H1 (cell line): Measurements from ENCODE around the gene KTN1. TPM values are rescaled to one million over a fixed set of nuclear protein-coding genes. Genes with fewer than 3 reads are reported as not detected.

ENCODE experiments used
- CHD7 ChIP-seq: fragments of 300-600 bp; sonication (generic); IDR thresholded peaks from 2 replicates; pipeline ENCODE4 v1.7.1; 2012; ENCODE audit warnings: low read length, moderate library complexity, mild to moderate bottlenecking, inconsistent platforms; ENCODE audit not compliant: insufficient replicate concordance
- polyA plus RNA-seq, 7 experiments: library from polyadenylated mRNA; depleted of rRNA in 3 of 7; stranded (reverse) in 5 of 7; unstranded in 2 of 7; fragments of >200 nt in 5 of 7; fragments of 200-250 nt in 2 of 7; gene quantifications; 1 replicate in 5 of 7; 2 replicates in 1 of 7; 4 replicates in 1 of 7; pipeline versions ENCODE4 v1.2.1 to v1.2.3, GENCODE V29; 2011 to 2013; ENCODE audit warnings: missing spikeins in 2 of 7, mixed read lengths in 2 of 7
- total RNA-seq: library from RNA; stranded (reverse); fragmentation: NEBNext Ultra II Directional; extraction: Animal tissue kit (Norgen Biotek cat#: 25700); gene quantifications from 2 replicates; pipeline ENCODE4 v1.2.1, GENCODE V29; 2021

KTN1 gene
- total and polyA plus RNA-seq, 2 of the 8 experiments (the other 6 are each of a cell fraction or from before 2014, with no cell fraction given): 15.4 to 151 TPM

GRCh38 chr14:55722054-55722453 lies 142.0 kb downstream of the KTN1 start (continued):
- TF ChIP-seq CHD7: no peak
